Astrocyte (in vitro differentiated cells and primary cell): ENCODE measurements around the gene KRT82. TPM values are rescaled to one million over a fixed set of nuclear protein-coding genes. Genes with fewer than 3 reads are reported as not detected.

ENCODE experiments used
- DNase-seq: peaks from one replicate; pipeline ENCODE4 v3.0.0-alpha.2; 2010; ENCODE audit warnings: low read depth
- FAIRE-seq: peaks from 2 replicates; lab custom pipeline; 2011; peaks lifted over from hg19 to GRCh38; lab: Jason Lieb, UNC
- H2AFZ ChIP-seq: 2 replicates; pipeline ENCODE4 v1.6.0; 2012; ENCODE audit warnings: low read depth, low read length, inconsistent platforms
- H3K27ac ChIP-seq: 2 replicates; pipeline ENCODE4 v1.5.1; 2011; ENCODE audit warnings: low read depth, low read length, inconsistent platforms
- H3K27me3 ChIP-seq: 2 replicates; pipeline ENCODE4 v1.6.0; 2011; ENCODE audit warnings: low read length, inconsistent platforms; ENCODE audit not compliant: insufficient read depth
- H3K36me3 ChIP-seq: 2 replicates; pipeline ENCODE4 v1.5.1; 2011; ENCODE audit warnings: low read length, inconsistent platforms; ENCODE audit not compliant: insufficient read depth
- H3K4me1 ChIP-seq: 2 replicates; pipeline ENCODE4 v1.5.1; 2011; ENCODE audit warnings: low read length, inconsistent platforms; ENCODE audit not compliant: insufficient read depth
- H3K4me2 ChIP-seq: 2 replicates; pipeline ENCODE4 v1.6.0; 2012; ENCODE audit warnings: low read length, inconsistent platforms
- H3K4me3 ChIP-seq: 2 replicates; pipeline ENCODE4 v1.5.1; 2011; ENCODE audit warnings: low read depth, mild to moderate bottlenecking, low read length, inconsistent platforms; ENCODE audit not compliant: insufficient read depth
- H3K79me2 ChIP-seq: 2 replicates; pipeline ENCODE4 v1.6.0; 2012; ENCODE audit warnings: mild to moderate bottlenecking, low read length, inconsistent platforms; ENCODE audit not compliant: insufficient read depth
- H3K9ac ChIP-seq: 2 replicates; pipeline ENCODE4 v1.6.0; 2012; ENCODE audit warnings: mild to moderate bottlenecking, low read length, inconsistent platforms
- H3K9me3 ChIP-seq: 2 replicates; pipeline ENCODE4 v1.5.1; 2012; ENCODE audit warnings: low read depth, mild to moderate bottlenecking, low read length, inconsistent platforms; ENCODE audit not compliant: insufficient read depth
- H4K20me1 ChIP-seq: 2 replicates; pipeline ENCODE4 v1.6.0; 2012; ENCODE audit warnings: low read length, inconsistent platforms; ENCODE audit not compliant: insufficient read depth
- H3K27ac Mint-ChIP-seq: one replicate; pipeline ENCODE4 v1.8.0; 2021; ENCODE audit warnings: mild to moderate bottlenecking, mixed read lengths; ENCODE audit not compliant: unreplicated experiment
- H3K27me3 Mint-ChIP-seq: one replicate; pipeline ENCODE4 v1.8.0; 2021; ENCODE audit warnings: low read depth, mixed read lengths; ENCODE audit not compliant: unreplicated experiment
- H3K36me3 Mint-ChIP-seq: one replicate; pipeline ENCODE4 v1.8.0; 2021; ENCODE audit warnings: low read depth, mixed read lengths; ENCODE audit not compliant: unreplicated experiment
- H3K4me1 Mint-ChIP-seq: one replicate; pipeline ENCODE4 v1.8.0; 2021; ENCODE audit warnings: low read depth, mixed read lengths; ENCODE audit not compliant: unreplicated experiment
- H3K4me3 Mint-ChIP-seq: one replicate; pipeline ENCODE4 v1.8.0; 2021; ENCODE audit warnings: mild to moderate bottlenecking, moderate library complexity, mixed read lengths; ENCODE audit not compliant: unreplicated experiment
- H3K9me3 Mint-ChIP-seq: one replicate; pipeline ENCODE4 v1.8.0; 2021; ENCODE audit warnings: mild to moderate bottlenecking, mixed read lengths; ENCODE audit not compliant: unreplicated experiment
- EZH2 ChIP-seq: IDR thresholded peaks from 2 replicates; pipeline ENCODE4 v1.6.1; 2012; ENCODE audit warnings: mild to moderate bottlenecking, low read length, inconsistent platforms; ENCODE audit not compliant: insufficient read depth
- total RNA-seq: library from RNA; stranded (reverse); gene quantifications from 2 replicates; pipeline ENCODE4 v1.2.1, GENCODE V29; 2021
- TF ChIP-seq, protein P1 (sequence below): IDR thresholded peaks from 2 replicates; pipeline ENCODE4 v1.5.1; 2011; ENCODE audit warnings: low read depth, mild to moderate bottlenecking, inconsistent platforms, low read length, moderate library complexity; ENCODE audit not compliant: insufficient read depth

KRT82 gene
- total RNA-seq, 1 donor from 2014 or later: not detected

DNA sequence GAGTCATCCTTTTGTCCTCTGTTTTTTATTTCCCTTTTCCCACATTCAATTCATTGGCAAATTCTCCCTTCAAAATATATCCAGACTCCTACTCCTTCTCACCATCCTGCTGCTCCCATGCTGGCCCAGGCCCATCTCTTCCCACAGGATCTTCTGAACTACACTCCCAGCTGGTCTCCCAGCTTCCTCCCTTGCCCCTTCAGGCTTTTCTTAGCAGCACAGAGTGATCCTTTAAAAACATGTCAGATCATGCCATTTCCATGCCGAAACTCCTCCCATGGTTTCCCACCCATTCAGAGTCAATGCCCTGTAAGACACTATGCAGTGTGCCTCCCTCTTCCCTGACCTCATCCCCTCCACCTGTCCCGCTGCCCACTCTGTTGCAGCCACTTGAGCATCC is 18.3 kb downstream of the KRT82 start:
- no peak overlapping the region for H3K27ac ChIP-seq
- no peaks in the 10 kb centered on the region for H4K20me1 ChIP-seq
- Mint-ChIP-seq H3K4me1 (peaks cover 16% of the 10 kb centered on the region), H3K4me3 (no peak overlapping the region), H3K27ac (no peak overlapping the region), H3K36me3 (no peaks in the 10 kb centered on the region), H3K9me3 (peaks cover 3% of the 10 kb centered on the region), H3K27me3 (peaks cover 28% of the 10 kb centered on the region)
- FAIRE-seq (no peak), DNase-seq (no peak)
- H3K4me2 ChIP-seq: no peak overlapping the region
- H3K9ac ChIP-seq: no peak overlapping the region
- H3K79me2 ChIP-seq: no peaks in the 10 kb centered on the region
- TF ChIP-seq EZH2: no peak
- TF ChIP-seq, protein P1, sequence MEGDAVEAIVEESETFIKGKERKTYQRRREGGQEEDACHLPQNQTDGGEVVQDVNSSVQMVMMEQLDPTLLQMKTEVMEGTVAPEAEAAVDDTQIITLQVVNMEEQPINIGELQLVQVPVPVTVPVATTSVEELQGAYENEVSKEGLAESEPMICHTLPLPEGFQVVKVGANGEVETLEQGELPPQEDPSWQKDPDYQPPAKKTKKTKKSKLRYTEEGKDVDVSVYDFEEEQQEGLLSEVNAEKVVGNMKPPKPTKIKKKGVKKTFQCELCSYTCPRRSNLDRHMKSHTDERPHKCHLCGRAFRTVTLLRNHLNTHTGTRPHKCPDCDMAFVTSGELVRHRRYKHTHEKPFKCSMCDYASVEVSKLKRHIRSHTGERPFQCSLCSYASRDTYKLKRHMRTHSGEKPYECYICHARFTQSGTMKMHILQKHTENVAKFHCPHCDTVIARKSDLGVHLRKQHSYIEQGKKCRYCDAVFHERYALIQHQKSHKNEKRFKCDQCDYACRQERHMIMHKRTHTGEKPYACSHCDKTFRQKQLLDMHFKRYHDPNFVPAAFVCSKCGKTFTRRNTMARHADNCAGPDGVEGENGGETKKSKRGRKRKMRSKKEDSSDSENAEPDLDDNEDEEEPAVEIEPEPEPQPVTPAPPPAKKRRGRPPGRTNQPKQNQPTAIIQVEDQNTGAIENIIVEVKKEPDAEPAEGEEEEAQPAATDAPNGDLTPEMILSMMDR: no peak
- no peaks in the 10 kb centered on the region for H3K9me3 ChIP-seq
- H3K4me1 ChIP-seq: no peaks in the 10 kb centered on the region
- H3K36me3 ChIP-seq: no peaks in the 10 kb centered on the region
- no peak overlapping the region for H3K4me3 ChIP-seq
- H2AFZ ChIP-seq: no peak overlapping the region
- peaks cover 21% of the 10 kb centered on the region for H3K27me3 ChIP-seq

GRCh38 chr12:52385226-52385702 is 20.9 kb downstream of the KRT82 start, which contains the start of gene KRT84:
TSS of gene KRT84 (minus strand) at chr12:52385652. CDS start at chr12:52385585, 67 bp downstream.
- H3K9me3 ChIP-seq: no peaks in the 10 kb centered on the region
- H2AFZ ChIP-seq: no peak within 1 kb of the TSS
- no peaks in the 10 kb centered on the region for H3K79me2 ChIP-seq
- H3K4me3 Mint-ChIP-seq: no peak within 1 kb of the TSS
- no peak within 1 kb of the TSS for H3K27ac ChIP-seq
- H3K9me3 Mint-ChIP-seq: peaks cover 5% of the 10 kb centered on the region
- no peak within 1 kb of the TSS for H3K27ac Mint-ChIP-seq
- H3K4me1 ChIP-seq: no peaks in the 10 kb centered on the region
- H3K36me3 ChIP-seq: no peaks in the 10 kb centered on the region
- peaks cover 23% of the 10 kb centered on the region for H3K27me3 ChIP-seq
- no peak within 1 kb of the TSS for H3K4me2 ChIP-seq
- H3K36me3 Mint-ChIP-seq: no peaks in the 10 kb centered on the region
- no peak for DNase-seq
- TF ChIP-seq EZH2: no peak
- TF ChIP-seq, protein P1: no peak
- no peak within 1 kb of the TSS for H3K9ac ChIP-seq
- peaks cover 10% of the 10 kb centered on the region for H3K4me1 Mint-ChIP-seq
- FAIRE-seq: no peak
- H3K27me3 Mint-ChIP-seq: peaks cover 36% of the 10 kb centered on the region
- H4K20me1 ChIP-seq: no peaks in the 10 kb centered on the region
- H3K4me3 ChIP-seq: no peak within 1 kb of the TSS

GRCh38 chr12:52383331-52383730 is 22.8 kb downstream of the KRT82 start:
- peaks cover 17% of the 10 kb centered on the region for H3K27me3 ChIP-seq
- peaks cover 5% of the 10 kb centered on the region for H3K9me3 Mint-ChIP-seq
- no peaks in the 10 kb centered on the region for H3K4me1 Mint-ChIP-seq
- no peak overlapping the region for H3K4me3 Mint-ChIP-seq
- H2AFZ ChIP-seq: no peak overlapping the region
- DNase-seq (no peak), FAIRE-seq (no peak)
- H3K4me2 ChIP-seq: no peak overlapping the region
- H3K4me3 ChIP-seq: no peak overlapping the region
- H3K27ac Mint-ChIP-seq: no peak overlapping the region
- H3K27me3 Mint-ChIP-seq: peaks cover 51% of the 10 kb centered on the region
- H3K27ac ChIP-seq: no peak overlapping the region
- no peaks in the 10 kb centered on the region for H3K36me3 ChIP-seq
- H3K9me3 ChIP-seq: no peaks in the 10 kb centered on the region
- TF ChIP-seq, protein P1: no peak
- TF ChIP-seq EZH2: no peak
- no peaks in the 10 kb centered on the region for H3K36me3 Mint-ChIP-seq
- H3K79me2 ChIP-seq: no peaks in the 10 kb centered on the region
- H3K4me1 ChIP-seq: no peaks in the 10 kb centered on the region
- no peak overlapping the region for H3K9ac ChIP-seq
- no peaks in the 10 kb centered on the region for H4K20me1 ChIP-seq
